ENCODE data around the gene GPRIN2.

Gene GPRIN2

GRCh38 chr10:46525177-46525823 lies 31.2 kb downstream of the GPRIN2 start:
- TF ChIP-seq CTCF (IDR thresholded peaks at IDR 0.05; ENCODE audit: control extremely low read depth, extremely low read depth, low read depth, missing control alignments) = no peak
- no peak for DNase-seq (ENCODE audit: extremely low spot score)
- CTCF ChIA-PET = interaction anchor here (1.3 kb wide), 1 partner anchor 10 kb away, joined by 5 read pairs; no protein-coding TSS in a partner anchor
- POLR2A ChIA-PET = no interaction called here

GRCh38 chr10:46524472-46525176 lies 31.8 kb downstream of the GPRIN2 start:
- no peak for TF ChIP-seq CTCF (IDR thresholded peaks at IDR 0.05; ENCODE audit: control extremely low read depth, extremely low read depth, low read depth, missing control alignments)
- POLR2A ChIA-PET = no interaction called here
- CTCF ChIA-PET = interaction anchor here (1.3 kb wide), 1 partner anchor 9 kb away, joined by 5 read pairs; no protein-coding TSS in a partner anchor
- DNase-seq (ENCODE audit: extremely low spot score) = no peak

GRCh38 chr10:46523962-46524471 lies 32.4 kb downstream of the GPRIN2 start:
- POLR2A ChIA-PET = no interaction called here
- DNase-seq (ENCODE audit: extremely low spot score) = no peak
- no peak for TF ChIP-seq CTCF (IDR thresholded peaks at IDR 0.05; ENCODE audit: control extremely low read depth, extremely low read depth, low read depth, missing control alignments)
- CTCF ChIA-PET = interaction anchor here (1.3 kb wide), 1 partner anchor 9 kb away, joined by 5 read pairs; no protein-coding TSS in a partner anchor

- no peak for DNase-seq (ENCODE audit: extremely low spot score)
- POLR2A ChIA-PET = no interaction called here
- CTCF ChIA-PET = interaction anchor here (1.3 to 1.4 kb wide), 2 partner anchors 8 to 29 kb away, joined by 4 to 5 read pairs; no protein-coding TSS in a partner anchor
- no peak for TF ChIP-seq CTCF (IDR thresholded peaks at IDR 0.05; ENCODE audit: control extremely low read depth, extremely low read depth, low read depth, missing control alignments)
Observed at GRCh38 chr10:46523119-46523961, 33.1 kb downstream of the GPRIN2 start.

- ChIA-PET CTCF (interaction anchor here (1.4 kb wide), 1 partner anchor 30 kb away, joined by 4 read pairs; no protein-coding TSS in a partner anchor), POLR2A (no interaction called here)
- no peak for DNase-seq (ENCODE audit: extremely low spot score)
- no peak for TF ChIP-seq CTCF (IDR thresholded peaks at IDR 0.05; ENCODE audit: control extremely low read depth, extremely low read depth, low read depth, missing control alignments)
Observed at GRCh38 chr10:46522295-46523118, 34.0 kb downstream of the GPRIN2 start.

Data from GM10248 (cell line).